ENCODE measurements around the gene PRKD2.

GRCh38 chr19:46727757-46728156 is 10.8 kb upstream of the PRKD2 start:
- TF ChIP-seq POLR2A (IDR thresholded peaks at IDR 0.05) = no peak
- TF ChIP-seq CTCF (IDR thresholded peaks at IDR 0.05) = no peak
